ENCODE results near the gene RASGRF1.

DNA sequence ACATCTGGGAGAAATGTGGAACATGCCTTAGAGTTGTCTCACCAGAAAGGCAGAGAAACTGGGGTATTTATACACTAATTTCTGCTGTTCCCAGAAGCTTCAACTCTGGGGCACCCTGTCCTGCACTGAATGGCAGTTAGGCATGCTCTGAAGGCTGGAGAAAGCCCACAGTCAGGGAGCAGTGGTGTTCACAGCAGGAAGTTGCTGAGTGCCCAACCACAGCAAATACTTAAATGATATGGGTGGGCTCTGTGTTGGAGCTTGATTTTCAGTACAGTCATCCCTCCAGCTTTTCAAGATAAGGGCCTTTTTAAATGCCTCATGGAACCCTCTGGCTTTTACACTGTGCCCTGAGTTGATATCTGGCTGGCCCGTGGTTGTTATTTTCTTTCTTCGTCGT is 38.7 kb upstream of the RASGRF1 start:
- TF ChIP-seq, protein P1, sequence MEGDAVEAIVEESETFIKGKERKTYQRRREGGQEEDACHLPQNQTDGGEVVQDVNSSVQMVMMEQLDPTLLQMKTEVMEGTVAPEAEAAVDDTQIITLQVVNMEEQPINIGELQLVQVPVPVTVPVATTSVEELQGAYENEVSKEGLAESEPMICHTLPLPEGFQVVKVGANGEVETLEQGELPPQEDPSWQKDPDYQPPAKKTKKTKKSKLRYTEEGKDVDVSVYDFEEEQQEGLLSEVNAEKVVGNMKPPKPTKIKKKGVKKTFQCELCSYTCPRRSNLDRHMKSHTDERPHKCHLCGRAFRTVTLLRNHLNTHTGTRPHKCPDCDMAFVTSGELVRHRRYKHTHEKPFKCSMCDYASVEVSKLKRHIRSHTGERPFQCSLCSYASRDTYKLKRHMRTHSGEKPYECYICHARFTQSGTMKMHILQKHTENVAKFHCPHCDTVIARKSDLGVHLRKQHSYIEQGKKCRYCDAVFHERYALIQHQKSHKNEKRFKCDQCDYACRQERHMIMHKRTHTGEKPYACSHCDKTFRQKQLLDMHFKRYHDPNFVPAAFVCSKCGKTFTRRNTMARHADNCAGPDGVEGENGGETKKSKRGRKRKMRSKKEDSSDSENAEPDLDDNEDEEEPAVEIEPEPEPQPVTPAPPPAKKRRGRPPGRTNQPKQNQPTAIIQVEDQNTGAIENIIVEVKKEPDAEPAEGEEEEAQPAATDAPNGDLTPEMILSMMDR (IDR thresholded peaks at IDR 0.05 in 8 of 11, conservative IDR thresholded peaks at IDR 0.05 in 3 of 11), result no peak
- TF ChIP-seq POLR2AphosphoS5 (IDR thresholded peaks at IDR 0.05) (no peak), POLR2A (IDR thresholded peaks at IDR 0.05) (no peak)

Measured in spleen (tissue), 7 donors.